Measurements from ENCODE around the gene CTIF.

CTIF gene

GRCh38 chr18:48777026-48777743, 238.4 kb downstream of the CTIF start:
- POLR2A ChIA-PET, result no interaction called here
- WGBS (ENCODE audit: insufficient coverage), result 83% methylated on average over 7 of the region's 13 CpGs

DNA sequence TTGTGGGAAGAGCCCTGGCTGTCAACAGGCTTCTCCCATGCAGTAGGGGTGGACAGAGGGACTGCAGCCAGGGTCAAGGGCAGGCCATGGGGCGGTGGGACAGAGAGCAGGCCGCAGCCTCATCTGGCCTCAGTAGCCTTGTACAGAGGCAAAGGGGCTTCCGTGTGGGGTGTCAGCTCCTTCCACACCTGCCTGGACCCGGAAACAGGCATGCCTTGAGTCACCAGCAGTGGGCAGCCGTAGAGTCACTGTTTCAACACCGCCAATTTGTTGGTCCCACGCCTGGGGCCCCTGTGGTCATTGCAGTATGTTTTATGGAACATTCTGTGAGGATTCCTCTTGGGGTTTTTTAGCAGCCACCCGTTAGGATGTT, 238.9 kb downstream of the CTIF start:
- peaks cover 0 to 5% (median 0%) of the 10 kb centered on the region in 5 experiments for H3K27me3 ChIP-seq (replicated peaks in 2 of 5; ENCODE audit: control insufficient read depth in 4 of 5, insufficient read depth in 5 of 5, low read length in 4 of 5)
- H3K4me1 ChIP-seq (ENCODE audit: control extremely low read depth in 1 of 4, control insufficient read depth in 4 of 4, insufficient read depth in 4 of 4, low read length in 3 of 4), result peaks cover 0 to 39% (median 33%) of the 10 kb centered on the region in 4 experiments
- no peak overlapping the region for H3K27ac ChIP-seq (ENCODE audit: insufficient read depth in 1 of 2, low read depth in 1 of 2, low read length in 2 of 2, poor library complexity in 1 of 2, severe bottlenecking in 2 of 2)
- H3K36me3 ChIP-seq (ENCODE audit: control insufficient read depth in 4 of 4, insufficient read depth in 4 of 4, low read length in 3 of 4), result no peaks in the 10 kb centered on the region
- no peaks in the 10 kb centered on the region for H3K9me3 ChIP-seq (ENCODE audit: control extremely low read depth in 1 of 5, control insufficient read depth in 4 of 5, insufficient read depth in 2 of 5, low read depth in 1 of 5, low read length in 4 of 5)
- CTCF ChIA-PET, result interaction anchor here (0.7 to 2.6 kb wide), 14 partner anchors 9 to 467 kb away, joined by 3 to 9 read pairs (median 3); no protein-coding TSS in a partner anchor
- WGBS (ENCODE audit: insufficient coverage), result 96% methylated on average over 8 of the region's 8 CpGs
- DNase-seq, result no peak
- POLR2A ChIA-PET, result no interaction called here
- no peak overlapping the region for H3K4me3 ChIP-seq (ENCODE audit: control insufficient read depth in 1 of 7, extremely low read depth in 1 of 7, insufficient read depth in 4 of 7, low read depth in 2 of 7, low read length in 6 of 7)

More at GRCh38 chr18:48777026-48777743, 238.4 kb downstream of the CTIF start:
- H3K9me3 ChIP-seq (ENCODE audit: control extremely low read depth in 1 of 5, control insufficient read depth in 4 of 5, insufficient read depth in 2 of 5, low read depth in 1 of 5, low read length in 4 of 5), result no peaks in the 10 kb centered on the region
- no peak overlapping the region for H3K4me3 ChIP-seq (ENCODE audit: control insufficient read depth in 1 of 7, extremely low read depth in 1 of 7, insufficient read depth in 4 of 7, low read depth in 2 of 7, low read length in 6 of 7)
- CTCF ChIA-PET, result interaction anchor here (0.6 to 2.6 kb wide), 22 partner anchors 8 to 467 kb away, joined by 3 to 9 read pairs (median 3); no protein-coding TSS in a partner anchor
- H3K4me1 ChIP-seq (ENCODE audit: control extremely low read depth in 1 of 4, control insufficient read depth in 4 of 4, insufficient read depth in 4 of 4, low read length in 3 of 4), result peaks cover 0 to 36% (median 29%) of the 10 kb centered on the region in 4 experiments
- no peak overlapping the region for H3K27ac ChIP-seq (ENCODE audit: insufficient read depth in 1 of 2, low read depth in 1 of 2, low read length in 2 of 2, poor library complexity in 1 of 2, severe bottlenecking in 2 of 2)
- DNase-seq, result peak; percentile 28 to 52 (median 43)
- H3K36me3 ChIP-seq (ENCODE audit: control insufficient read depth in 4 of 4, insufficient read depth in 4 of 4, low read length in 3 of 4), result no peaks in the 10 kb centered on the region
- H3K27me3 ChIP-seq (replicated peaks in 2 of 5; ENCODE audit: control insufficient read depth in 4 of 5, insufficient read depth in 5 of 5, low read length in 4 of 5), result peaks cover 0 to 5% (median 0%) of the 10 kb centered on the region in 5 experiments

DNA sequence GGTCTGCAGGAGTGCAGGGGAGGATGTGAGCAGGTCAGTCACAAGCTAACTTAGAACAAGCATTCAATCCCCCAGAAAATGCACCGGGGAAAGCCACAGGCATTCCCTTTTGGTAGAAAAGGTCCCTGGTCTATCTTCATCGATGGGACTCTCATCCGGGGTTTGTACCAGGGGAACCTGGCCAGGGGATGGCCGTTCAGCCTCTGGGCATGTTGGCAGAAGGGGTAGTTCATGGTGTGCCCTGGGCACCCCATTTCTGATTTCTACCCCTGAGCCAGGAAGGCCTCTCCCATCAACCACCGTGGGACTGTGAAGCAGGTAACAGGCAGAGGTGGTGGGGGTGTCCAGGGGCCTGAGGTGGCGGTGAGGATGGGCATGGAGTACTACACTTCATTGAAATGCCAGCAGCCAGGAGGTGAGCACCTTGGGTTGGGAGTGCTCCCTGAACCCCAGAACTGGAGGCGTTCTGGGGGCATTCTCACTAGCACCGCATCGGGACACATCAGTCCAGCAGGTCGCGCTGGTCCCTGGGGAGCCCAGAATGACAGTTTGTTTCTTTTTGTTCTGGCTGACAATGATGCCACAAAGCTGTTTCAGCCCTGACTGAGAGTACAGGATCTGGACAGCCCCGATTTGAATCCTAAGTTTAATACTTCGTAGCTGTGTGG, 239.6 kb downstream of the CTIF start:
- Histone ChIP-seq H3K4me3 (ENCODE audit: control insufficient read depth in 1 of 7, extremely low read depth in 1 of 7, insufficient read depth in 4 of 7, low read depth in 2 of 7, low read length in 6 of 7) (no peak overlapping the region), H3K4me1 (ENCODE audit: control extremely low read depth in 1 of 4, control insufficient read depth in 4 of 4, insufficient read depth in 4 of 4, low read length in 3 of 4) (peaks cover 0 to 46% (median 37%) of the 10 kb centered on the region in 4 experiments), H3K27me3 (replicated peaks in 2 of 5; ENCODE audit: control insufficient read depth in 4 of 5, insufficient read depth in 5 of 5, low read length in 4 of 5) (peaks cover 0 to 5% (median 0%) of the 10 kb centered on the region in 5 experiments), H3K9me3 (ENCODE audit: control extremely low read depth in 1 of 5, control insufficient read depth in 4 of 5, insufficient read depth in 2 of 5, low read depth in 1 of 5, low read length in 4 of 5) (no peaks in the 10 kb centered on the region), H3K27ac (ENCODE audit: insufficient read depth in 1 of 2, low read depth in 1 of 2, low read length in 2 of 2, poor library complexity in 1 of 2, severe bottlenecking in 2 of 2) (no peak overlapping the region), H3K36me3 (ENCODE audit: control insufficient read depth in 4 of 4, insufficient read depth in 4 of 4, low read length in 3 of 4) (no peaks in the 10 kb centered on the region)
- ChIA-PET CTCF (interaction anchor here (0.7 to 2.6 kb wide), 11 partner anchors 9 to 401 kb away, joined by 3 to 9 read pairs (median 3); no protein-coding TSS in a partner anchor), POLR2A (no interaction called here)
- no peak for DNase-seq
- WGBS (ENCODE audit: insufficient coverage), result 98% methylated on average over 11 of the region's 13 CpGs

- H3K27me3 ChIP-seq (replicated peaks in 2 of 5; ENCODE audit: control insufficient read depth in 4 of 5, insufficient read depth in 5 of 5, low read length in 4 of 5), result peaks cover 0 to 5% (median 0%) of the 10 kb centered on the region in 5 experiments
- H3K9me3 ChIP-seq (ENCODE audit: control extremely low read depth in 1 of 5, control insufficient read depth in 4 of 5, insufficient read depth in 2 of 5, low read depth in 1 of 5, low read length in 4 of 5), result no peaks in the 10 kb centered on the region
- WGBS (ENCODE audit: insufficient coverage), result 93% methylated on average over 4 of the region's 7 CpGs
- no peak overlapping the region for H3K4me3 ChIP-seq (ENCODE audit: control insufficient read depth in 1 of 7, extremely low read depth in 1 of 7, insufficient read depth in 4 of 7, low read depth in 2 of 7, low read length in 6 of 7)
- no peak overlapping the region for H3K27ac ChIP-seq (ENCODE audit: insufficient read depth in 1 of 2, low read depth in 1 of 2, low read length in 2 of 2, poor library complexity in 1 of 2, severe bottlenecking in 2 of 2)
- no peak for DNase-seq
- POLR2A ChIA-PET, result no interaction called here
- peaks cover 0 to 46% (median 37%) of the 10 kb centered on the region in 4 experiments for H3K4me1 ChIP-seq (ENCODE audit: control extremely low read depth in 1 of 4, control insufficient read depth in 4 of 4, insufficient read depth in 4 of 4, low read length in 3 of 4)
- CTCF ChIA-PET, result interaction anchor here (1.3 to 1.9 kb wide), 5 partner anchors 8 to 132 kb away, joined by 3 to 8 read pairs (median 4); no protein-coding TSS in a partner anchor
- peaks cover 0 to 4% (median 0%) of the 10 kb centered on the region in 4 experiments for H3K36me3 ChIP-seq (ENCODE audit: control insufficient read depth in 4 of 4, insufficient read depth in 4 of 4, low read length in 3 of 4)
These were observed 240.6 kb downstream of the CTIF start for GRCh38 chr18:48779462-48779861.

- Histone ChIP-seq H3K27me3 (replicated peaks in 2 of 5; ENCODE audit: control insufficient read depth in 4 of 5, insufficient read depth in 5 of 5, low read length in 4 of 5) (peaks cover 0 to 5% (median 0%) of the 10 kb centered on the region in 5 experiments), H3K9me3 (ENCODE audit: control extremely low read depth in 1 of 5, control insufficient read depth in 4 of 5, insufficient read depth in 2 of 5, low read depth in 1 of 5, low read length in 4 of 5) (no peaks in the 10 kb centered on the region), H3K36me3 (ENCODE audit: control insufficient read depth in 4 of 4, insufficient read depth in 4 of 4, low read length in 3 of 4) (peaks cover 0 to 4% (median 0%) of the 10 kb centered on the region in 4 experiments), H3K4me1 (ENCODE audit: control extremely low read depth in 1 of 4, control insufficient read depth in 4 of 4, insufficient read depth in 4 of 4, low read length in 3 of 4) (peaks cover 0 to 46% (median 36%) of the 10 kb centered on the region in 4 experiments), H3K27ac (ENCODE audit: insufficient read depth in 1 of 2, low read depth in 1 of 2, low read length in 2 of 2, poor library complexity in 1 of 2, severe bottlenecking in 2 of 2) (peak overlapping the region in 1 of 2 experiments; percentile 30), H3K4me3 (ENCODE audit: control insufficient read depth in 1 of 7, extremely low read depth in 1 of 7, insufficient read depth in 4 of 7, low read depth in 2 of 7, low read length in 6 of 7) (no peak overlapping the region)
- CTCF ChIA-PET, result interaction anchor here (0.8 to 1.9 kb wide), 8 partner anchors 9 to 131 kb away, joined by 3 to 8 read pairs (median 4); no protein-coding TSS in a partner anchor
- DNase-seq, result peak in 1 of 3 donors; percentile 26
- POLR2A ChIA-PET, result interaction anchor here (1.0 kb wide), 1 partner anchor 11 kb away, joined by 3 read pairs; no protein-coding TSS in a partner anchor
- WGBS (ENCODE audit: insufficient coverage), result 77% methylated on average over 11 of the region's 17 CpGs
These were observed 241.5 kb downstream of the CTIF start for GRCh38 chr18:48780201-48780912.

DNA sequence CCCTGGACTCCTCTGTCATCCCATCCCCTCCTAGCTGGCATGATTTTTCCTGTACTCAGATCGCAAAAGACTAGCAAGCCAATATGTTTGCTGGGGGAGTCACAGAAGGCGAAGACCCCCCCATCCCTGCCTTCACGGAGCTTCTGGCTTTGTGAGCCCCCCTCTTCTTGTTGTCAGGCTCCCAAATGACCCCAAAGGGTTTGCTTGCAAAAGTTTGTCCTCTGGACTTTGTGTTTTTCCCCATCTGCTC, 242.0 kb downstream of the CTIF start:
- Histone ChIP-seq H3K27ac (ENCODE audit: insufficient read depth in 1 of 2, low read depth in 1 of 2, low read length in 2 of 2, poor library complexity in 1 of 2, severe bottlenecking in 2 of 2) (peak overlapping the region in 1 of 2 experiments; percentile 30), H3K4me1 (ENCODE audit: control extremely low read depth in 1 of 4, control insufficient read depth in 4 of 4, insufficient read depth in 4 of 4, low read length in 3 of 4) (peaks cover 0 to 42% (median 35%) of the 10 kb centered on the region in 4 experiments), H3K4me3 (ENCODE audit: control insufficient read depth in 1 of 7, extremely low read depth in 1 of 7, insufficient read depth in 4 of 7, low read depth in 2 of 7, low read length in 6 of 7) (peak overlapping the region in 1 of 7 experiments; percentile 48), H3K36me3 (ENCODE audit: control insufficient read depth in 4 of 4, insufficient read depth in 4 of 4, low read length in 3 of 4) (peaks cover 0 to 4% (median 0%) of the 10 kb centered on the region in 4 experiments), H3K9me3 (ENCODE audit: control extremely low read depth in 1 of 5, control insufficient read depth in 4 of 5, insufficient read depth in 2 of 5, low read depth in 1 of 5, low read length in 4 of 5) (no peaks in the 10 kb centered on the region), H3K27me3 (replicated peaks in 2 of 5; ENCODE audit: control insufficient read depth in 4 of 5, insufficient read depth in 5 of 5, low read length in 4 of 5) (peaks cover 0 to 5% (median 0%) of the 10 kb centered on the region in 5 experiments)
- ChIA-PET POLR2A (interaction anchor here (0.5 to 1.0 kb wide), 2 partner anchors 10 to 171 kb away, joined by 3 to 4 read pairs; no protein-coding TSS in a partner anchor), CTCF (interaction anchor here (0.8 to 1.9 kb wide), 6 partner anchors 9 to 130 kb away, joined by 3 to 8 read pairs (median 4); no protein-coding TSS in a partner anchor)
- WGBS (ENCODE audit: insufficient coverage), result 61% methylated on average over 3 of the region's 3 CpGs
- no peak for DNase-seq
